GM12878 (cell line): Measurements from ENCODE around the gene RXFP3. TPM values are rescaled to one million over a fixed set of nuclear protein-coding genes. Genes with fewer than 3 reads are reported as not detected.

Experiments
- ATAC-seq: fragments of 200-7000 bp; cut with Tn5 transposase; 3 replicates; pipeline ENCODE4 v1.9.1; 2020; ENCODE audit warnings: mild to moderate bottlenecking, moderate library complexity
- BruUV-seq: library from RNA; stranded (reverse); fragments of 400-500 nt; replicated peaks from 2 replicates; lab custom pipeline; 2021; lab: Mats Ljungman, UMichigan
- CTCF ChIA-PET: fragments of 300-600 bp; sonication (Branson Sonifier 250); formaldehyde crosslinking; extraction: SDS; loops from one replicate; lab custom pipeline; 2021; ENCODE audit warnings: inconsistent platforms; lab: Yijun Ruan, JAX
- POLR2A ChIA-PET: fragments of 350-600 bp; formaldehyde crosslinking; extraction: SDS; loops from one replicate; lab custom pipeline; 2021; ENCODE audit warnings: inconsistent platforms; lab: Charles Lee
- RAD21 ChIA-PET: fragments of 300-600 bp; sonication (Branson Sonifier 250); formaldehyde crosslinking; loops from one replicate; lab custom pipeline; 2023; ENCODE audit warnings: antibody characterized with exemption; ENCODE audit not compliant: unreplicated experiment; lab: Charles Lee
- SMC1A ChIA-PET: fragments of 300-600 bp; sonication (Branson Sonifier 250); formaldehyde crosslinking; loops from one replicate; lab custom pipeline; 2023; ENCODE audit not compliant: unreplicated experiment, uncharacterized antibody; lab: Charles Lee
- DNase-seq: peaks from one replicate; pipeline ENCODE4 v3.0.0-alpha.2; 2011; ENCODE audit warnings: low read depth, low spot score
- FAIRE-seq: peaks from 3 replicates; lab custom pipeline; 2011; peaks lifted over from hg19 to GRCh38; lab: Jason Lieb, UNC
- H2AFZ ChIP-seq: 2 replicates; pipeline ENCODE4 v1.6.0; 2011; ENCODE audit warnings: low read depth, low read length, control low read depth; ENCODE audit not compliant: control insufficient read depth
- H3K27ac ChIP-seq: 2 replicates; pipeline ENCODE4 v1.5.1; 2011; ENCODE audit warnings: control low read depth; ENCODE audit not compliant: control insufficient read depth, insufficient read depth
- H3K27me3 ChIP-seq, 2 experiments: replicated peaks in 1 of 2; 2 replicates each; pipeline versions ENCODE4 v1.6.0 to v1.6.1; 2011; ENCODE audit warnings: low read length in 1 of 2; ENCODE audit not compliant: control insufficient read depth in 2 of 2, insufficient read depth in 2 of 2
- H3K36me3 ChIP-seq, 2 experiments: 2 replicates each; pipeline ENCODE4 v1.5.1; 2011; ENCODE audit warnings: low read length in 1 of 2; ENCODE audit not compliant: control insufficient read depth in 2 of 2, insufficient read depth in 2 of 2
- H3K4me1 ChIP-seq: 2 replicates; pipeline ENCODE4 v1.6.1; 2011; ENCODE audit warnings: mild to moderate bottlenecking, low read length, moderate library complexity, mixed read lengths; ENCODE audit not compliant: control insufficient read depth, insufficient read depth
- H3K4me2 ChIP-seq: 2 replicates; pipeline ENCODE4 v1.6.0; 2011; ENCODE audit warnings: control low read depth; ENCODE audit not compliant: control insufficient read depth, insufficient read depth
- H3K4me3 ChIP-seq: fragments of 200-600 bp; sonication (generic); 2 replicates; pipeline ENCODE4 v1.5.1; 2016
- H3K79me2 ChIP-seq: 2 replicates; pipeline ENCODE4 v1.6.0; 2011; ENCODE audit warnings: low read length; ENCODE audit not compliant: control insufficient read depth, insufficient read depth
- H3K9ac ChIP-seq: 2 replicates; pipeline ENCODE4 v1.8.0; 2011; ENCODE audit warnings: low read length, control low read depth, mixed read lengths; ENCODE audit not compliant: control insufficient read depth, insufficient read depth
- H3K9me3 ChIP-seq: replicated peaks from 3 replicates; pipeline ENCODE4 v1.5.1; 2011; ENCODE audit warnings: mild to moderate bottlenecking, low read length; ENCODE audit not compliant: control insufficient read depth, insufficient read depth
- H4K20me1 ChIP-seq: 2 replicates; pipeline ENCODE4 v1.6.0; 2011; ENCODE audit not compliant: control insufficient read depth, insufficient read depth
- ASH2L ChIP-seq: fragments of 300-600, 200-600 bp; sonication (generic); IDR thresholded peaks from 2 replicates; pipeline ENCODE4 v1.6.1; 2017; ENCODE audit warnings: low read depth, mild to moderate bottlenecking, borderline replicate concordance
- BHLHE40 ChIP-seq, 2 experiments: fragments of 450-650 bp in 1 of 2; IDR thresholded peaks; 2 replicates each; pipeline ENCODE4 v1.6.1; 2011 to 2017; ENCODE audit warnings: low read depth in 2 of 2, borderline replicate concordance in 1 of 2, improper control_type of control experiment in 1 of 2, low read length in 1 of 2, mild to moderate bottlenecking in 1 of 2
- CREB1 ChIP-seq: IDR thresholded peaks from 2 replicates; pipeline ENCODE4 v1.6.1; 2012; ENCODE audit warnings: low read depth, mild to moderate bottlenecking, inconsistent platforms
- EGR1 ChIP-seq, 2 experiments: IDR thresholded peaks; 1 replicate in 1 of 2; 2 replicates in 1 of 2; pipeline ENCODE4 v1.6.1; 2011 to 2012; ENCODE audit warnings: low read depth in 2 of 2, low read length in 2 of 2, borderline replicate concordance in 1 of 2, mild to moderate bottlenecking in 1 of 2, moderate library complexity in 1 of 2
- HCFC1 ChIP-seq: fragments of 150-350 bp; IDR thresholded peaks from 2 replicates; pipeline ENCODE4 v1.6.1; 2014; ENCODE audit warnings: low read length
- MEF2B ChIP-seq: fragments of 450-650 bp; IDR thresholded peaks from 2 replicates; pipeline ENCODE4 v1.6.1; 2018; ENCODE audit warnings: mild to moderate bottlenecking, moderate library complexity; ENCODE audit not compliant: partially characterized antibody, poor library complexity, severe bottlenecking
- MYC ChIP-seq: IDR thresholded peaks from 2 replicates; pipeline ENCODE4 v1.6.1; 2011; ENCODE audit warnings: mild to moderate bottlenecking, low read length, moderate library complexity, inconsistent platforms; ENCODE audit not compliant: insufficient read depth, insufficient replicate concordance, insufficient read length, severe bottlenecking
- NBN ChIP-seq: fragments of 450-650 bp; IDR thresholded peaks from 2 replicates; pipeline ENCODE4 v1.6.1; 2016
- NFXL1 ChIP-seq: fragments of 450-650 bp; IDR thresholded peaks from 2 replicates; pipeline ENCODE4 v1.6.1; 2017; ENCODE audit warnings: antibody characterized with exemption, mild to moderate bottlenecking, borderline replicate concordance
- SMAD5 ChIP-seq: IDR thresholded peaks from 2 replicates; pipeline ENCODE4 v1.6.1; 2016; ENCODE audit warnings: antibody characterized with exemption, low read depth
- TCF3 ChIP-seq: IDR thresholded peaks from 2 replicates; pipeline ENCODE4 v1.6.1; 2012; ENCODE audit warnings: low read depth, mild to moderate bottlenecking, low read length, borderline replicate concordance; ENCODE audit not compliant: insufficient read depth
- WGBS: methylation state at CpG from one replicate; pipeline ENCODE4 v1.1.6; 2016; ENCODE audit warnings: low lambda C conversion rate; ENCODE audit not compliant: insufficient replicate concordance, insufficient coverage; ENCODE audit errors: missing lambda C conversion rate; 5-methylcytosine and 5-hydroxymethylcytosine counted together
- in situ Hi-C: fragments of 300-500 bp; cut with MboI; formaldehyde crosslinking; loops from 9 replicates; pipeline ENCODE4 v1.14.3; 2018; ENCODE audit warnings: mixed read lengths
- intact Hi-C: fragments of 100-400 bp; cut with micrococcal nuclease; formaldehyde crosslinking; loops from one replicate; pipeline ENCODE4 v1.14.2; 2022; ENCODE audit not compliant: unreplicated experiment
- polyA plus RNA-seq, 11 experiments: library from polyadenylated mRNA; depleted of rRNA in 4 of 11; unstranded in 6 of 11; stranded (reverse) in 5 of 11; fragments of >200 nt; fragmentation: Nextera tagmentation in 4 of 11; fragmentation: Illumina TruSeq in 1 of 11; extraction: Ambion mirVana in 4 of 11; extraction: Trizol in 1 of 11; gene quantifications; 1 replicate in 1 of 11; 2 replicates in 10 of 11; pipeline versions ENCODE4 v1.2.1 to v1.2.3, GENCODE V29; 2011 to 2016; ENCODE audit warnings: inconsistent platforms in 2 of 11, missing spikeins in 2 of 11, low read depth in 1 of 11
- total RNA-seq, 4 experiments: library from RNA; depleted of rRNA in 3 of 4; stranded (reverse); fragments of >200 nt in 3 of 4; fragmentation: Illumina TruSeq in 1 of 4; extraction: Trizol in 1 of 4; gene quantifications; 2 replicates each; pipeline versions ENCODE4 v1.2.1 to v1.2.3, GENCODE V29; 2013 to 2021
- TF ChIP-seq, protein P1 (sequence below): IDR thresholded peaks from 2 replicates; pipeline ENCODE4 v1.6.1; 2011; ENCODE audit warnings: borderline replicate concordance, low read depth, mild to moderate bottlenecking, moderate library complexity, low read length; ENCODE audit not compliant: insufficient read depth, poor library complexity, severe bottlenecking
- TF ChIP-seq, protein P2 (sequence below): IDR thresholded peaks from 2 replicates; pipeline ENCODE4 v1.6.1; 2012; ENCODE audit warnings: low read depth, low read length, improper control_type of control experiment

Gene RXFP3
- total and polyA plus RNA-seq, 10 of the 15 experiments (the other 5 are each of a cell fraction or from before 2014, with no cell fraction given), result 0.03 to 0.06 TPM; not detected in 8

DNA sequence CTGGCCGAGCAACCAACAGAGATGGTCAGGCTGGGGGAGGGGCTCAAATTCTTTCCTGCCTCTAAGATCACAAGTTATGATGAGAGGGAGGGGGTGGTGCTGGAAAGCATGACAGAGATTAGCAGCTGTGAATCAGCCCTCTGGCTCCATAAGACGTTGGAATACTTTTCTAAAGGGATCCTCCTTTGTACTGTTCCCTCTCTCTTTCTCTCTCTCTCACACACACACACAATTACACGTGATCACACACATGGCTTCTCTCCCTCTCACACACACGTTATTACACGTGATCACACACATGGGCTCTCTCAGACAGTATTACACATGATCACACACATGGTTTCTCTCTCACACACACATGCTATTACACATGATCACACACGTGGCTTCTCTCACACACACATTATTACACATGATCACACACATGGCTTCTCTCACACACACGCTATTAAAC, 48.5 kb downstream of the RXFP3 start, which contains the start of gene SLC45A2:
SLC45A2 (minus strand) TSS at position 23 of the 454 bp plus-strand sequence. CDS start 110 bp downstream, outside the sequence.
- ATAC-seq (no peak), DNase-seq (no peak), FAIRE-seq (no peak)
- RAD21 ChIA-PET, result no interaction called here
- Histone ChIP-seq H3K9ac (no peak within 1 kb of the TSS), H3K4me2 (no peak within 1 kb of the TSS), H3K9me3 (no peaks in the 10 kb centered on the region; the same call in 2 of the 3 replicates), H4K20me1 (no peaks in the 10 kb centered on the region), H3K4me3 (no peak within 1 kb of the TSS), H3K27ac (no peak within 1 kb of the TSS), H3K79me2 (no peaks in the 10 kb centered on the region), H3K27me3 (no peaks in the 10 kb centered on the region), H3K4me1 (no peaks in the 10 kb centered on the region), H3K36me3 (peaks cover 0 to 5% of the 10 kb centered on the region in 2 experiments; a peak in 2 of 4 replicates), H2AFZ (no peak within 1 kb of the TSS)
- SMC1A ChIA-PET, result no interaction called here
- no TSS peak for BruUV-seq
- intact Hi-C loops, result no loop called here
- WGBS, result 76% methylated on average over 7 of the region's 7 CpGs
- in situ Hi-C loops, result no loop called here
- POLR2A ChIA-PET, result no interaction called here
- TF ChIP-seq, protein P1, sequence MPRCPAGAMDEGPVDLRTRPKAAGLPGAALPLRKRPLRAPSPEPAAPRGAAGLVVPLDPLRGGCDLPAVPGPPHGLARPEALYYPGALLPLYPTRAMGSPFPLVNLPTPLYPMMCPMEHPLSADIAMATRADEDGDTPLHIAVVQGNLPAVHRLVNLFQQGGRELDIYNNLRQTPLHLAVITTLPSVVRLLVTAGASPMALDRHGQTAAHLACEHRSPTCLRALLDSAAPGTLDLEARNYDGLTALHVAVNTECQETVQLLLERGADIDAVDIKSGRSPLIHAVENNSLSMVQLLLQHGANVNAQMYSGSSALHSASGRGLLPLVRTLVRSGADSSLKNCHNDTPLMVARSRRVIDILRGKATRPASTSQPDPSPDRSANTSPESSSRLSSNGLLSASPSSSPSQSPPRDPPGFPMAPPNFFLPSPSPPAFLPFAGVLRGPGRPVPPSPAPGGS, result peak; percentile 95
- TF ChIP-seq BHLHE40 (IDR thresholded peaks at IDR 0.05; ENCODE audit: borderline replicate concordance in 1 of 2, low read depth in 2 of 2, low read length in 1 of 2), result no peak
- no peak for TF ChIP-seq ASH2L
- TF ChIP-seq, protein P2, sequence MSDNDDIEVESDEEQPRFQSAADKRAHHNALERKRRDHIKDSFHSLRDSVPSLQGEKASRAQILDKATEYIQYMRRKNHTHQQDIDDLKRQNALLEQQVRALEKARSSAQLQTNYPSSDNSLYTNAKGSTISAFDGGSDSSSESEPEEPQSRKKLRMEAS, result no peak
- no peak for TF ChIP-seq MEF2B
- no peak for TF ChIP-seq SMAD5
- TF ChIP-seq EGR1 (IDR thresholded peaks at IDR 0.05; ENCODE audit: borderline replicate concordance in 1 of 2, low read depth in 2 of 2, low read length in 2 of 2), result no peak
- no peak for TF ChIP-seq CREB1
- TF ChIP-seq NFXL1, result no peak
- TF ChIP-seq MYC, result no peak
- peak; percentile 20; the same call in 1 of the 2 replicates for TF ChIP-seq TCF3
- TF ChIP-seq NBN, result no peak
- no peak for TF ChIP-seq HCFC1
- CTCF ChIA-PET, result no interaction called here
